Dermis blood vessel endothelial cell (primary cell): ENCODE results near the gene NCAPH2. TPM values are rescaled to one million over a fixed set of nuclear protein-coding genes. Genes with fewer than 3 reads are reported as not detected.

Experiments
- total RNA-seq: library from RNA; depleted of rRNA; stranded (reverse); fragments of >200 nt; gene quantifications from 2 replicates; pipeline ENCODE4 v1.2.3, GENCODE V29; 2014

NCAPH2 gene
- total RNA-seq, 1 donor from 2014 or later = 30.1 TPM

Other genes with a start within 250 kb of the NCAPH2 start
- 73.4 and 118 TPM in 2 replicates for gene MAPK12, start 246.5 kb upstream of the NCAPH2 start, total RNA-seq
- gene MAPK11, start 237.8 kb upstream of the NCAPH2 start, total RNA-seq = 21.4 and 41.7 TPM in 2 replicates
- gene PLXNB2, start 200.6 kb upstream of the NCAPH2 start, total RNA-seq = 96.1 and 135 TPM in 2 replicates
- gene DENND6B, start 181.2 kb upstream of the NCAPH2 start, total RNA-seq = 1.3 and 3.6 TPM in 2 replicates
- gene PPP6R2, start 164.9 kb upstream of the NCAPH2 start, total RNA-seq = 67.0 and 82.9 TPM in 2 replicates
- gene SBF1, start 33.2 kb upstream of the NCAPH2 start, total RNA-seq = 50.0 and 62.1 TPM in 2 replicates
- 0.34 and 0.60 TPM in 2 replicates for gene ADM2, start 26.7 kb upstream of the NCAPH2 start, total RNA-seq
- not detected in 2 replicates for gene MIOX, start 21.4 kb upstream of the NCAPH2 start, total RNA-seq
- gene LMF2, start 522 bp upstream of the NCAPH2 start, total RNA-seq = 43.7 and 50.9 TPM in 2 replicates
- 2.3 and 5.6 TPM in 2 replicates for gene SCO2, start 17.4 kb downstream of the NCAPH2 start, total RNA-seq
- 28.9 and 53.1 TPM in 2 replicates for gene TYMP, start 21.8 kb downstream of the NCAPH2 start, total RNA-seq
- gene KLHDC7B, start 37.7 kb downstream of the NCAPH2 start, total RNA-seq = not detected in 2 replicates
- gene SYCE3, start 54.7 kb downstream of the NCAPH2 start, total RNA-seq = not detected in 2 replicates
- gene CPT1B, start 70.2 kb downstream of the NCAPH2 start, total RNA-seq = 7.5 and 16.3 TPM in 2 replicates
- gene CHKB, start 74.6 kb downstream of the NCAPH2 start, total RNA-seq = 34.9 and 50.4 TPM in 2 replicates
- gene MAPK8IP2, start 92.6 kb downstream of the NCAPH2 start, total RNA-seq = 0.34 and 0.51 TPM in 2 replicates
- gene ARSA, start 119.9 kb downstream of the NCAPH2 start, total RNA-seq = 24.0 and 30.6 TPM in 2 replicates
- gene SHANK3, start 164.6 kb downstream of the NCAPH2 start, total RNA-seq = 33.0 and 42.7 TPM in 2 replicates
- 0.34 and 0.79 TPM in 2 replicates for gene ACR, start 230.0 kb downstream of the NCAPH2 start, total RNA-seq